Caco-2 (cell line): ENCODE data around the gene CD200. TPM values are rescaled to one million over a fixed set of nuclear protein-coding genes. Genes with fewer than 3 reads are reported as not detected.

Experiments
- BruUV-seq: library from RNA; stranded (reverse); fragments of 400-500 nt; replicated peaks from 2 replicates; lab custom pipeline; 2021; lab: Mats Ljungman, UMichigan
- CTCF ChIA-PET: fragments of 300-600 bp; sonication (Branson Sonifier 250); formaldehyde crosslinking; loops from one replicate; lab custom pipeline; 2022; ENCODE audit warnings: antibody characterized with exemption; lab: Charles Lee
- POLR2A ChIA-PET: fragments of 300-600 bp; sonication (Branson Sonifier 250); formaldehyde crosslinking; loops from one replicate; lab custom pipeline; 2022; ENCODE audit warnings: antibody characterized with exemption; lab: Charles Lee
- DNase-seq, 2 experiments: peaks; one replicate each; pipeline versions ENCODE4 v3.0.0 to v3.0.0-alpha.2; 2020 to 2022
- H3K27me3 ChIP-seq: replicated peaks from 2 replicates; pipeline ENCODE4 v1.6.0; 2011; ENCODE audit warnings: low read length; ENCODE audit not compliant: control insufficient read depth, insufficient read depth
- H3K36me3 ChIP-seq: 2 replicates; pipeline ENCODE4 v1.5.1; 2011; ENCODE audit warnings: low read length; ENCODE audit not compliant: control insufficient read depth, insufficient read depth
- H3K4me1 ChIP-seq: fragments of 250-450 bp; sonication (Bioruptor Pico); 2 replicates; pipeline ENCODE4 v1.5.1; 2020; ENCODE audit warnings: mild to moderate bottlenecking
- H3K4me3 ChIP-seq: 2 replicates; pipeline ENCODE4 v1.5.1; 2011; ENCODE audit warnings: low read depth, mild to moderate bottlenecking, control low read depth, low read length
- H3K9me3 ChIP-seq: fragments of 250-450 bp; sonication (Bioruptor Pico); 2 replicates; pipeline ENCODE4 v1.5.1; 2020; ENCODE audit warnings: mild to moderate bottlenecking, moderate library complexity
- H3K27ac Mint-ChIP-seq: one replicate; pipeline ENCODE4 v1.8.0; 2022; ENCODE audit warnings: mixed read lengths; ENCODE audit not compliant: unreplicated experiment
- H3K27me3 Mint-ChIP-seq: one replicate; pipeline ENCODE4 v1.8.0; 2022; ENCODE audit warnings: mixed read lengths; ENCODE audit not compliant: insufficient read depth, unreplicated experiment
- H3K36me3 Mint-ChIP-seq: one replicate; pipeline ENCODE4 v1.8.0; 2022; ENCODE audit warnings: mild to moderate bottlenecking, mixed read lengths; ENCODE audit not compliant: insufficient read depth, unreplicated experiment
- H3K4me1 Mint-ChIP-seq: one replicate; pipeline ENCODE4 v1.8.0; 2022; ENCODE audit warnings: low read depth, mixed read lengths; ENCODE audit not compliant: unreplicated experiment
- H3K4me3 Mint-ChIP-seq: one replicate; pipeline ENCODE4 v1.8.0; 2022; ENCODE audit warnings: mild to moderate bottlenecking, moderate library complexity, mixed read lengths; ENCODE audit not compliant: unreplicated experiment
- H3K9me3 Mint-ChIP-seq: one replicate; pipeline ENCODE4 v1.8.0; 2022; ENCODE audit warnings: mixed read lengths; ENCODE audit not compliant: unreplicated experiment
- CTCF ChIP-seq, 2 experiments: fragments of 200-600 bp in 1 of 2; IDR thresholded peaks; 1 replicate in 1 of 2; 2 replicates in 1 of 2; pipeline versions ENCODE4 v1.5.1 to v1.8.0; 2011 to 2022; ENCODE audit warnings: antibody characterized with exemption in 1 of 2, control low read depth in 1 of 2, inconsistent platforms in 1 of 2, low read depth in 1 of 2, low read length in 1 of 2, mild to moderate bottlenecking in 1 of 2, moderate library complexity in 1 of 2; ENCODE audit not compliant: insufficient read depth in 1 of 2, severe bottlenecking in 1 of 2, unreplicated experiment in 1 of 2
- intact Hi-C: fragments of 100-400 bp; cut with micrococcal nuclease; formaldehyde crosslinking; loops from one replicate; pipeline ENCODE4 v1.10.0; 2022; ENCODE audit not compliant: unreplicated experiment
- total RNA-seq: library from RNA; stranded (reverse); gene quantifications from 2 replicates; pipeline ENCODE4 v1.2.3, GENCODE V29; 2022

The CD200 gene
- total RNA-seq, 1 experiment from 2014 or later, result 0.45 TPM

GRCh38 chr3:112348943-112349342, 16.0 kb downstream of the CD200 start:
- no peak overlapping the region for H3K4me3 Mint-ChIP-seq
- no peaks in the 10 kb centered on the region for H3K27me3 ChIP-seq
- intact Hi-C loops, result no loop called here
- H3K4me1 Mint-ChIP-seq, result no peaks in the 10 kb centered on the region
- CTCF ChIA-PET, result no interaction called here
- POLR2A ChIA-PET, result no interaction called here
- H3K4me3 ChIP-seq, result no peak overlapping the region
- H3K9me3 Mint-ChIP-seq, result no peaks in the 10 kb centered on the region
- H3K36me3 Mint-ChIP-seq, result no peaks in the 10 kb centered on the region
- H3K27me3 Mint-ChIP-seq, result peaks cover 11% of the 10 kb centered on the region
- no peaks in the 10 kb centered on the region for H3K4me1 ChIP-seq
- no peak for TF ChIP-seq CTCF (IDR thresholded peaks at IDR 0.05; ENCODE audit: insufficient read depth in 1 of 2, low read depth in 1 of 2, low read length in 1 of 2, severe bottlenecking in 1 of 2, unreplicated experiment in 1 of 2)
- no peaks in the 10 kb centered on the region for H3K36me3 ChIP-seq
- BruUV-seq, result no TSS peak
- no peak overlapping the region for H3K27ac Mint-ChIP-seq
- H3K9me3 ChIP-seq, result no peaks in the 10 kb centered on the region; the same call in 1 of the 2 replicates
- no peak for DNase-seq

GRCh38 chr3:112349557-112349956, 16.6 kb downstream of the CD200 start:
- Mint-ChIP-seq H3K36me3 (no peaks in the 10 kb centered on the region), H3K9me3 (no peaks in the 10 kb centered on the region), H3K27ac (no peak overlapping the region), H3K27me3 (peaks cover 11% of the 10 kb centered on the region), H3K4me1 (no peaks in the 10 kb centered on the region), H3K4me3 (no peak overlapping the region)
- Histone ChIP-seq H3K4me1 (no peaks in the 10 kb centered on the region), H3K27me3 (no peaks in the 10 kb centered on the region), H3K36me3 (no peaks in the 10 kb centered on the region), H3K4me3 (no peak overlapping the region), H3K9me3 (no peaks in the 10 kb centered on the region)
- DNase-seq, result no peak
- no peak for TF ChIP-seq CTCF (IDR thresholded peaks at IDR 0.05; ENCODE audit: insufficient read depth in 1 of 2, low read depth in 1 of 2, low read length in 1 of 2, severe bottlenecking in 1 of 2, unreplicated experiment in 1 of 2)
- BruUV-seq, result no TSS peak
- intact Hi-C loops, result no loop called here
- ChIA-PET CTCF (no interaction called here), POLR2A (no interaction called here)

GRCh38 chr3:112350018-112350810, 17.3 kb downstream of the CD200 start:
- Mint-ChIP-seq H3K4me3 (no peak overlapping the region), H3K9me3 (no peaks in the 10 kb centered on the region), H3K27ac (no peak overlapping the region), H3K27me3 (peaks cover 11% of the 10 kb centered on the region), H3K36me3 (no peaks in the 10 kb centered on the region), H3K4me1 (no peaks in the 10 kb centered on the region)
- POLR2A ChIA-PET, result no interaction called here
- BruUV-seq, result no TSS peak
- H3K27me3 ChIP-seq, result no peaks in the 10 kb centered on the region
- no peaks in the 10 kb centered on the region for H3K9me3 ChIP-seq
- intact Hi-C loops, result no loop called here
- CTCF ChIA-PET, result no interaction called here
- H3K4me1 ChIP-seq, result no peaks in the 10 kb centered on the region
- H3K36me3 ChIP-seq, result no peaks in the 10 kb centered on the region
- no peak overlapping the region for H3K4me3 ChIP-seq
- no peak for TF ChIP-seq CTCF (IDR thresholded peaks at IDR 0.05; ENCODE audit: insufficient read depth in 1 of 2, low read depth in 1 of 2, low read length in 1 of 2, severe bottlenecking in 1 of 2, unreplicated experiment in 1 of 2)
- DNase-seq, result no peak
